Measurements from ENCODE around the gene ALDH9A1. TPM values are rescaled to one million over a fixed set of nuclear protein-coding genes. Genes with fewer than 3 reads are reported as not detected.

ALDH9A1 gene
- total RNA-seq, 1 experiment from 2014 or later: 78.0 TPM

GRCh38 chr1:165631342-165632151, 66.8 kb downstream of the ALDH9A1 start:
- Histone ChIP-seq H3K79me2 (ENCODE audit: low read length) (peaks cover 44% of the 10 kb centered on the region), H4K20me1 (ENCODE audit: low read length) (0 out of 2 replicates have a peak, but pooled peaks cover 6% of the 10 kb centered on the region), H3K4me1 (ENCODE audit: insufficient read depth, low read length) (peaks cover 37% of the 10 kb centered on the region), H3K9me3 (ENCODE audit: low read length) (no peaks in the 10 kb centered on the region), H2AFZ (ENCODE audit: low read length) (peak overlapping the region; percentile 84), H3K4me2 (ENCODE audit: low read length) (peak overlapping the region; percentile 97), H3K4me3 (ENCODE audit: low read length) (peak overlapping the region; percentile 90), H3F3A (ENCODE audit: low read length, unreplicated experiment) (no peaks in the 10 kb centered on the region), H3K9me2 (replicated peaks; ENCODE audit: low read length) (no peaks in the 10 kb centered on the region), H3K27me3 (ENCODE audit: low read length) (no peaks in the 10 kb centered on the region), H3K9ac (ENCODE audit: low read length) (peak overlapping the region; percentile 76), H3K27ac (ENCODE audit: low read length) (peak overlapping the region; percentile 84), H3K36me3 (ENCODE audit: low read depth, low read length) (peaks cover 3% of the 10 kb centered on the region; the same call in 1 of the 2 replicates)
- CTCF ChIA-PET: interaction anchor here (0.6 to 1.4 kb wide), 5 partner anchors 30 to 129 kb away, joined by 3 to 8 read pairs (median 4); partner anchors contain the start of gene ALDH9A1
- peak; percentile 52; the same call in 1 of the 2 replicates for TF ChIP-seq CTCF (conservative IDR thresholded peaks at IDR 0.05; ENCODE audit: low read depth, low read length)
- TF ChIP-seq EZH2 (IDR thresholded peaks at IDR 0.05; ENCODE audit: low read length, unreplicated experiment): no peak
- BruUV-seq (replicated peaks): no TSS peak
- DNase-seq (peak; percentile 92), ATAC-seq (peak; percentile 67)
- POLR2A ChIA-PET (ENCODE audit: unreplicated experiment): interaction anchor here (0.6 to 0.8 kb wide), 5 partner anchors 16 to 256 kb away, joined by 3 to 5 read pairs (median 3); partner anchors contain the start of gene TMCO1
- intact Hi-C loops (cut with micrococcal nuclease): loop anchor here (1.0 to 10.0 kb wide), 5 partner anchors 30 to 193 kb away; partner anchors contain the start of genes ALDH9A1 and UCK2

DNA sequence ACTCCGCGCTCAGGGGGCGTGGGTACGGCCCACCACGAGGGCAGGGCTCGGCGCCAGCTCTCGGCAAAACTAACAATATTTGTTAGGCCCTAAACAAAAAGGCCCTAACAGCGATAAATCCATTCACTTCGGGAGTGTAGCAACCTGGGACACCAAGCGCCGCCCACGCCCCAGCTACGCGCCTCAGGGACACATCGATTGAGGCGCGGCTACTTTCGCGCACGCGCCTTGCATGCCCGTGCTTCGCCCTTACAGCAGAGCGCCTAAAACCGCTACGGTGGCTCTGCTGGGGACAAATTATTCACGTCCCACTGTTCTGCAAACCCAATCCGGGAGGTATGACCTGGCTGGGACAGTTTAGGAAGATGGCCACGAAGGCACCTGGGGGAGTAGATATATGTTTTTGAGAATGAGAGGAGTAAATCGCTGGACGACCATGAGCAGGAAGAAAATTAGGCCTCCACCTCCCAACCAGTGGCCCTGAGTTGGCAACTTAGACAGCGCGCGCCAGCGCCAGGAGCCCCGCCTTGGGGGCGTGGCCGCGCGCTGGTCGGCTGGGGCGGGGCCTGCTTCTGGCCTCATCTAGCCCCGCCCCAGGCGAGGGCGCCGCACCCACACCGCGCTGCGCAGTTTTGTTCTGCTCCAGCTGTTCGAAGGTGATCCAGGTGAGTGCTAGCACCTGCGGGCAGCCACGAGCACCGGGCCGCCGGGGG, 67.6 kb downstream of the ALDH9A1 start, which contains the start of gene MGST3:
Gene MGST3 (plus strand): TSS at position 606 of the 713 bp plus-strand sequence. CDS start 18,614 bp downstream, outside the sequence.
- ChIA-PET CTCF (interaction anchor here (0.5 to 1.4 kb wide), 3 partner anchors 20 to 67 kb away, joined by 3 to 8 read pairs (median 6); partner anchors contain the start of gene ALDH9A1), POLR2A (ENCODE audit: unreplicated experiment) (interaction anchor here (0.6 to 0.7 kb wide), 2 partner anchors 138 to 312 kb away, joined by 3 to 4 read pairs; partner anchors contain the start of gene TMCO1)
- no peaks in the 10 kb centered on the region for H3K9me3 ChIP-seq (ENCODE audit: low read length)
- H3K36me3 ChIP-seq (ENCODE audit: low read depth, low read length): peaks cover 3% of the 10 kb centered on the region; the same call in 1 of the 2 replicates
- peak within 1 kb of the TSS; percentile 76 for H3K9ac ChIP-seq (ENCODE audit: low read length)
- no peaks in the 10 kb centered on the region for H3F3A ChIP-seq (ENCODE audit: low read length, unreplicated experiment)
- H3K27ac ChIP-seq (ENCODE audit: low read length): peak within 1 kb of the TSS; percentile 84
- H4K20me1 ChIP-seq (ENCODE audit: low read length): 0 out of 2 replicates have a peak, but pooled peaks cover 6% of the 10 kb centered on the region
- no TSS peak for BruUV-seq (replicated peaks)
- ATAC-seq (peak; percentile 81), DNase-seq (peak; percentile 97)
- H3K9me2 ChIP-seq (replicated peaks; ENCODE audit: low read length): no peaks in the 10 kb centered on the region
- intact Hi-C loops (cut with micrococcal nuclease): loop anchor here (1.0 to 10.0 kb wide), 4 partner anchors 32 to 194 kb away; partner anchors contain the start of genes ALDH9A1 and UCK2
- H2AFZ ChIP-seq (ENCODE audit: low read length): peak within 1 kb of the TSS; percentile 84
- peaks cover 39% of the 10 kb centered on the region for H3K79me2 ChIP-seq (ENCODE audit: low read length)
- peak within 1 kb of the TSS; percentile 90 for H3K4me3 ChIP-seq (ENCODE audit: low read length)
- H3K4me1 ChIP-seq (ENCODE audit: insufficient read depth, low read length): peaks cover 36% of the 10 kb centered on the region
- TF ChIP-seq EZH2phosphoT487 (IDR thresholded peaks at IDR 0.05; ENCODE audit: borderline replicate concordance, low read length): no peak
- no peak for TF ChIP-seq CTCF (conservative IDR thresholded peaks at IDR 0.05; ENCODE audit: low read depth, low read length)
- no peak for TF ChIP-seq EZH2 (IDR thresholded peaks at IDR 0.05; ENCODE audit: low read length, unreplicated experiment)
- no peaks in the 10 kb centered on the region for H3K27me3 ChIP-seq (ENCODE audit: low read length)
- peak within 1 kb of the TSS; percentile 97 for H3K4me2 ChIP-seq (ENCODE audit: low read length)

Data from PC-3 (cell line).